HG02840 (cell line): ENCODE measurements around the gene COL16A1.

Experiments
- ATAC-seq: cut with Tn5 transposase; IDR thresholded peaks from one replicate; pipeline ENCODE4 v1.9.1; 2021; ENCODE audit warnings: mild to moderate bottlenecking, moderate library complexity, moderate number of reproducible peaks; ENCODE audit not compliant: unreplicated experiment, low FRiP score

COL16A1 gene

DNA sequence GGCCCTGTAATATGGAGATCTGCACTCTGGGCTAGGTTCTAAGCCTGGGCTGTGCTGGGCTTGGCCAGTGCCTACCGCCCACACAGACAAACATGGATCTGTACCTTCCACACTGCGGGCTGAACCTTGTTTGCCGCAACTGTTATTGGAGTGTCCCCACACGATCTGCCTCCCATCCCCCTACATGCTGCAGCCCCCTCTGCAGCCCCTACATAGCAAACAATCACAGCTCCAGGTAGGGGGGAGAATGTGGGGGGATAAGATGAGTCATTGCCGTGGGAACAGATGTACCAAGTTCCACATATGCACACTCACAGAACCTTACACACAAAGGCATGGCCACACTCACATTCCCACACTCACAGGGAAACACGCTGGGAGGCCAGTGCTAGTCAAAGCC is 88.4 kb downstream of the COL16A1 start:
- no peak for ATAC-seq

DNA sequence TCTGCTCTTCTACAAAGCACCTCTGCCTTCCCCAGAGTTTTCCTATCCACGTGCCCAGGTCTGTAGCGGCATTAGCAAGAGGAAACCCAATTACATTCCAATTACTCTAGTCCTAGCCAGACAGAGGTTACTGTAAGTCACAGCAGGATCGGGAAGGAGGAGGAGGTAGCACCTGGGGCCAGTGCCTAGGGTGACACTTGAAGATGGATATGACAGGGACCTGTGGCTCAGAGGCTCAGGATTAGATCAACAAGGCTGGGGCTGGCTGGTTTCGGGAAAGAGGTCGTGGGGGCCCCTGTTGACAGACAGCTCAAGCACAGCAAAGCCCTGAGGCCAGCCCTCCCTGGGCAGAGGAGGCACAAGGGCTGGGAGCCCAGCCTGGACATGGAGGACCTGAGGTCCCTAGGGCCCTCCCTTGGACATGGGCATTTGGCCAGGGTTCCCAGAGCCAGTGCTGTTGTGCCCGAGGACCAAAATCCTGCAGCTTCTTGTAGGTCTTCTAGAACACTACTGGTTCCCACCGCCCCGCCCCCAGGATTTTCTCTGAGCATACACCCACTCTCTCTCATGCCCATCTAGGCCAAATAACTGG is 89.3 kb downstream of the COL16A1 start:
- ATAC-seq = no peak

DNA sequence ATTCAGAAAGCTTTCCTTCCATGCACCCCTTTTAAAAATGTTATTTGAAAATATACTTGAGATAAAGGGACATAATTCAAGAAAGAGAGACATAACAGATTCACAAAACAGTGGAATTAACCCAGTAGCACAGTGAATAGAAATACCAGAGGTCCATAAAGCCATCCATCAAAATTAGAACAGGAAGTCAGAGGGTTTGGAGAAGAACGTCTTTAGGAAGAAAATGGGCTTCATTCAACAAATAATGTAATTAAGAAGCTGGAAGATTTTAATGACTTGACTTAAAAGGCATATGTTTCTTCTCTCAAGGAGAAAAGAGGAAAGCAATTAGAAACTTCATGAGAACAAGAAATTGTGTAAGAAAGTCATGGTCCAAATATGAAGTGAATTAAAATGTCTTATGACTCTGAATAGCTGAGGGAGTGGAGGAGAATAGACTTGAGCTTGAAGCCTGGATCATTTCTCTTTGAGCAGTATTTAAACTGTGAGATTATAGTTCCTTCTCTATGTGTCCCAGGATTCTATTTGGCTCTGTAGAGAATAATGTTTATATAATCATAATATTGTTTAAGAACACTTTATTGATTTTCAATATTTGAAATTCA is 94.2 kb downstream of the COL16A1 start:
- no peak for ATAC-seq

DNA sequence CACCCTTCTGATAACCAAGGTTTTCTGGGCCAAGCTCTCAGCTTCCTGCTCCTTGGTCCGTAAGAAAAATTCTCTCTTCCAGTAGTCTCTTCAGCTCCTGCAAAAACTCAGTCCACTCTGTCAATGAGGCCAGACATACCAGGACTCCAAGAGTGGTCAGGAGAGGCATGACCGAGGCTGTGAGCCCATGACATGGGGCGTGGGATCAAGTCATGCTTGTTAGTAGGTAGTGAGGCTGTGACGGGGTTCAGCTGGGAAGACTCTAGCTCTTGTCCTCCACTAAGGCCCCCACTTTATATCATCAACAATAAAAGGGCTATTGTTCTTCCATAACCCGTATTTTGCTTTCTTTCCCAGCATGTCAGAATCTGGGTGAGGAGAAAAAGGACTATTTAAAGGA is 96.5 kb downstream of the COL16A1 start:
- ATAC-seq = no peak

DNA sequence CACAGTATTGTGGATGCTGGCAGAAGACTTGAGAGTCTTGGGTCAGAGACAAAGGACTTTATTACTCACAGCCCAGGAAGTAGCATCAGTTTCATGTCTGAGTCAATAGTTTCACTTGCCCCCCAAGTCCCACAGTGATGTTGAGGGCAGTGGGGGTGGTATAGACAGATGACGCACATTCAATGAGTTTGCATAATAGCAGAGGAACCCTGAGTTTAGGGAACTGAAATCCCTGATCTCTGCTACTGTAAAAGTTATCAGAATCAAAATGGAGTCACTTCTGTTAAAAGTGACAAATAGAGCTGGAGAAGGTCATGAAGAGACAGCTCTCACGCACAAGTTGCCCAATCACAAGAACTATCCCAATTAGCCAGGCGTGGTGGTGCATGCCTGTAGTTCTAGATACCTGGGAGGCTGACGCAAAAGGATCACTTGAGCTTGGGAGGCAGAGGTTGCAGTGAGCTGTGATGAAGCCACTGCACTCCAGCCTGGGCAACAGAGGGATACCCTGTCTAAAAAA is 97.8 kb downstream of the COL16A1 start:
- ATAC-seq = peak; percentile 95
